Measurements from ENCODE around the gene CACUL1. TPM values are rescaled to one million over a fixed set of nuclear protein-coding genes. Genes with fewer than 3 reads are reported as not detected.

CACUL1 gene
- total and polyA plus RNA-seq, 9 of the 15 experiments (the other 6 are each of a cell fraction or from before 2014, with no cell fraction given), result 4.5 to 17.1 (median 13.5) TPM

GRCh38 chr10:118633786-118634185, 121.0 kb downstream of the CACUL1 start (continued):
- TF ChIP-seq E2F8 (IDR thresholded peaks at IDR 0.05; ENCODE audit: low read depth, partially characterized antibody), result no peak
- no peak for TF ChIP-seq KLF1 (tag; IDR thresholded peaks at IDR 0.05)
- no peak for TF ChIP-seq ZNF561 (CRISPR knock-in tag; conservative IDR thresholded peaks at IDR 0.05)
- no peak for TF ChIP-seq XRCC3 (IDR thresholded peaks at IDR 0.05)
- no peak for TF ChIP-seq ETV6 (IDR thresholded peaks at IDR 0.05; ENCODE audit: borderline replicate concordance in 1 of 2, low read depth in 2 of 2, low read length in 1 of 2)
- TF ChIP-seq ETV6 (CRISPR knock-in tag; IDR thresholded peaks at IDR 0.05; ENCODE audit: borderline replicate concordance), result no peak
- no peak for TF ChIP-seq ZNF395 (CRISPR knock-in tag; IDR thresholded peaks at IDR 0.05)
- no peak for TF ChIP-seq ATF3 (IDR thresholded peaks at IDR 0.05)
- no peak for TF ChIP-seq ATF3 (CRISPR knock-in tag; conservative IDR thresholded peaks at IDR 0.05)
- TF ChIP-seq ZNF586 (CRISPR knock-in tag; conservative IDR thresholded peaks at IDR 0.05), result no peak
- no peak for TF ChIP-seq COPS2 (conservative IDR thresholded peaks at IDR 0.05)

All from K562 (cell line).